Hindlimb muscle (tissue), 1 donor: Measurements from ENCODE around the gene CSNK2A2. TPM values are rescaled to one million over a fixed set of nuclear protein-coding genes. Genes with fewer than 3 reads are reported as not detected.

ENCODE experiments used
- DNase-seq: peaks from one replicate; pipeline ENCODE4 v3.0.0-alpha.2; 2013
- polyA plus RNA-seq: library from polyadenylated mRNA; unstranded; fragments of 120-200 nt; gene quantifications from one replicate; pipeline ENCODE4 v1.2.1, GENCODE V29; 2013; ENCODE audit not compliant: insufficient read length

Gene CSNK2A2
- polyA plus RNA-seq, 1 donor: 85.3 TPM

DNA sequence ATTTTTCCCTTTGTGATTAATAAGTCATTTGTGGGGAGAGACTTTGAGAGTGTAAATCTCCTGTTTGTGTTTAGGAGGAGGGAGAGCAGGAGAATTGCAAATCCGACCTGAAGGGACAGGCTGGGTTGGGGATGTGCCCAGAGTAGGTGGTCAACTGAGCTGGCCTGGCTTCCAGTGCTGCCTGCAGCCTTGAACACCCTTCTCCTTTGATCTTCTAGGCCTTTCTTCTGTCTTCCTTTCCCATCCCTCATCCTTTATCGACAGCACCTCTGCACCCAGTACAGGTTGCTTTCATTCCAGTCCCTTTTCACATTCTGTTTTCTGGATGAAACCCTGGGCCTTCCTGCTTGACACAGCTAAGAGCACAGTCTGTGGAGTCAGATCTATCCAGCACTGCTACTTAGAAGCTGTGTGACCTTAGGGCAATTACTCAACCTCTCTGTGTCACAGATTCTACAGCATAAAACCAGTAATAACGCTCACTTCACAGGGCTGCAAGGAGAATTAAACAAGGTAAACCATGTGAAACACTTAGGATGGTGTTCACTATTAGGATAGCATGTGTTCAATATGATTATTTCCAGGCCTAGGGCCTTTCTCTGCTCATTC lies 1.0 kb upstream of the CSNK2A2 start:
- no peak for DNase-seq

DNA sequence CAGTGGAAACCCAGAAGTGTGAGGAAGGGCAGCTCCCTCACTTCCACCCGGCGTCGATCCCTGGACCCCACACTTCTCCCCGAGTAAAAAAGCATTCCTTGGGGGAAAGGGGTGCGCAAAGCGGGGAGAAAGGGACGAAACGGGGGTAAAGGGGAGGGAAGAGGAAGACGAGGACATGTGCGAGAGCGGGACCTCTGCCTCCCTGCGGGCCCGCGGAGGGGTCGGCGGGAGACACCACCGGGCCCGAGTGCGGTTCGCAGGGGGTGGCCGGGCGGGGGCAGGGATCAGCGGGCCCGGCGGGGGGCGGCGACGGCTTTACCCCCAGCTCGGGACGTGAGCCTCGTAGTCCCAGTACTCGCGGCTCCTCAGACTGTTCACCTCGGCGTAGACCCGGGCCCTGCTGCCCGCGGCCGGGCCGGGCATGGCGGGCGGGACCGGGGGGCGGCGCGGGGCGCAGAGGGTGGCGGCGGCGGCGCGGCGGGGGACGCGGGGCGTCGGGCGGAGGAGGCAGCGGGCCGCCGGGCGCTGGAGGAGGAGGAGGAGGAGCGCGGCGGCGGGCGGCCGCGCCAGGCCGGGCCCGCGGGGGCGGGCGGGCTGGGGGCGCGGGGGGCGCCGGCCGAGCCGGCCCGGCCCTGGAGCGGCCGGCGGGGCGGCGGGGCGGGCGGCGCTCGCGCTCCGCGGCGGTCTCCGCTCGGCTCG lies 443 bp downstream of the CSNK2A2 start:
- DNase-seq: no peak

DNA sequence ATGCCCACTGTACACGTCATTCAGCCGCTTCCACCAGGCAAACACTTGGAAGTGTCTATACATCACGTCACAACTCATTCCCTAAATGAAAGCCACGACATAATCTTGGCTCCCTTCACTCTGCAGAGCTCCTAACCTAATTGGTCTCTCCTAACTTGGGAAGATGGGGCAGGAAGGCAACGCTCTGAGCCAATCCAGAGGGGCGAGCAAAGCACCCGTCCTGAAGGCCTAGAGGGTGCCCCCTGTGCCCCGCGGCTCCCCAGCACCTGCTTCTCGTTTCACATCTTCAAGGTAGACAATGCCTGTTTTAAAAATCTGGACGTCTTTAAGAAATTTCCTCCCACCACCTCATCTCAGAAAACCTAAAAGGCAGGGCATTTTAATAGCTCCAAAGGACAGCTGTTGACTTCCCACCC lies 1.0 kb downstream of the CSNK2A2 start:
- no peak for DNase-seq

DNA sequence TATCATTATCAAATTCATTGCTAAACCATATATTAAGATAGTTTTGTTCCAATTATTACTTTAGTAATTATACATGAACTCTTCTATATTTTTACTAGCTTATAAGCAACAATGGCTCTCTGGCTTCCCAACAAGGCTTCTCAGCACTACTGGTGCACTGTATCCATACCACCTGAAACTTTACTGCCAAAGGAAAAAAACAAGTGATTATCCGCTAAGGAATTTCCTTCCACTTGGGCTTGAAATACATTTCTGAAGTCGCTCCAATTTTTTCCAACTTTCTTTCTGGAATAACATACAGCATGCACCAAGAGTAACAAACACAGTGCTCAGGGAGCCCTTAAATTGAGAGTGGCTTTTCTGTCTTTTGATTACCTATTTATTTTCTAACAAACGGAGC lies 2.1 kb downstream of the CSNK2A2 start:
- no peak for DNase-seq

DNA sequence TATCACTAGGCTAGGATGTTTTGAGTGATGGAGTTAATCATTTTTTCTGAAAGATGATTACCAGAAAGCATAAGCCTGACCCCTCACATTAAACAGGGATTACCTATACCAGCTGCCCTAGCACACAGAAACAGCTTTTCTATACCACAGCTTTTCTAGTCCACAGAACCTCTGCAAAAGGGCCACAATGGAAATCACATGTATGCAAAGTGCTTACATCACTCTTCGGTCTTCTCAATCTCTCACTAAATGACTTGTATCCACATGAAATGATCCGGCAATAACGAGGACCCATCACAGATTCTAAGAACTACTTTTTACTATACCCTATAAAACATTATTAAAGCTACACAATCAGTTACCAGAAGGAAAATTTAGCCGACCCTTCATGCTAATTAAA lies 2.6 kb downstream of the CSNK2A2 start:
- no peak for DNase-seq

DNA sequence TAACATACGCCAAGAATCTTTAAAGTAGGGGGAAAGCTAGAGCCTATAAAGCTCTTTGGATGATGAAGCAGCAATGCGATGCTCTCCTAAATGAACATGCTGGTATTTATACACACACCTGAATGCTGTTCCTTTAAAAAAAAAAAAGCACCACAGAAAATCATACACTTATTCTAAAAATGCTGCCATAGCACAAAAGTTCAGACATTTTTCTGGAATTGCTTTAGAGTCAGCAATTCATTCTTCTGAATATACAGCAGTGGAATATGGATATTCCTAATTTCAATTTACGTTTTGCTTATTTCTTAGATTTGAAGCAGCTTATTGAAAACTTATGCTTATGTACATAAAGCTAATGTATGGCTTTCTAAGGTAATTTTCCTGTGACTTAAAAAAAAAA lies 3.1 kb downstream of the CSNK2A2 start:
- DNase-seq: no peak

DNA sequence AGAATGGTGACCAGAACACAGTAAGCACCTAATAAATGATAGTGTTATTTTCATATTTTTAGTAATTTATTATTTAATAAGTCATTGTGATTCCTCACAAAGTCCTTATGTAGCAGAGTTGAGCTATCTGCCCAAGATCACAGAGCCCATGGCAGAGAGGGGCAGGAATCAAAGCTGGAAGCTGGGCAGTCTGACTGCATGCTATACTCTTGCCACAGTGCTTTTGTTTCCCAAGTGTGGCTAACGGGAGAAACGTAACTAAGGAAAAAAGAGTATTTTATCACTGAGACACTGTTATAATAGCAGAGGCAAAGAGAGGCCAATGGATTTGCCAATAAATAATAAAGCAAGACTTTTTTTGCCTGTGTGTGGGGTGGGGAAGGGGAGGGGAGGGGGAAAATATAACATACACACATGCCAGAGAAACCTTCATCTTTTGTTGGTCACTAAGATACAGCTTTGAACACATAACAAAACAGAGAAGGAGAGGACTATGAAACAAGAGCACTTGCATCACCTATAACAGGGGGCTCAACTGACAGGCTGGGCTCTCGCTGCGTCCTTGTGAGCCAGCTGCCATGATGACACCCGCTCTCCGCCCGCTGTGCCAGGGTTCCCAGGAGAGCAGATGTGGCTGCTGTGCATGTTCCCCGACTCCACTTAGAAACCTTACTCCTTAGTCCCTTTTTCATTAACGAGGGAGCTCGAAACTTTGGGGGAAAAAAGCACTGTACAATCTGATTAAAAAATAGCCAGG lies 10.1 kb downstream of the CSNK2A2 start:
- DNase-seq: no peak

DNA sequence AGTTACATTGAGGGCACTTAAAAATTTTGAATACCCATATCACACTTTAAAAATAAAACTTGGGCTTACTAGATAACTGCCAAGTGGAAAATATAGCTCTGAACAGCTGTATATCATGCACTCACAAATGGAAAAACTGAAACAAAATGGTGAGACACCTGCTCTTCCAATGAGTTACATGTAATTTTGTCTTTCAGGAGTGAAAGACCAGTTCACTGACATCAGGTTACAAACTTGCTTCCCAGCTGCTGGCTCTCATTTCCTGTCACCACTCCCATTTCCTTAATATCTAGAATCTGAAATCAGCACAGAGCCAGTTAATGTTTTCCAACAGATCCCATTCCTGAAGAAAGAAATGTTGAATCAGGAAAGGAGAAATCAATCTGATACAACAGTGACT lies 10.8 kb downstream of the CSNK2A2 start:
- DNase-seq: no peak

DNA sequence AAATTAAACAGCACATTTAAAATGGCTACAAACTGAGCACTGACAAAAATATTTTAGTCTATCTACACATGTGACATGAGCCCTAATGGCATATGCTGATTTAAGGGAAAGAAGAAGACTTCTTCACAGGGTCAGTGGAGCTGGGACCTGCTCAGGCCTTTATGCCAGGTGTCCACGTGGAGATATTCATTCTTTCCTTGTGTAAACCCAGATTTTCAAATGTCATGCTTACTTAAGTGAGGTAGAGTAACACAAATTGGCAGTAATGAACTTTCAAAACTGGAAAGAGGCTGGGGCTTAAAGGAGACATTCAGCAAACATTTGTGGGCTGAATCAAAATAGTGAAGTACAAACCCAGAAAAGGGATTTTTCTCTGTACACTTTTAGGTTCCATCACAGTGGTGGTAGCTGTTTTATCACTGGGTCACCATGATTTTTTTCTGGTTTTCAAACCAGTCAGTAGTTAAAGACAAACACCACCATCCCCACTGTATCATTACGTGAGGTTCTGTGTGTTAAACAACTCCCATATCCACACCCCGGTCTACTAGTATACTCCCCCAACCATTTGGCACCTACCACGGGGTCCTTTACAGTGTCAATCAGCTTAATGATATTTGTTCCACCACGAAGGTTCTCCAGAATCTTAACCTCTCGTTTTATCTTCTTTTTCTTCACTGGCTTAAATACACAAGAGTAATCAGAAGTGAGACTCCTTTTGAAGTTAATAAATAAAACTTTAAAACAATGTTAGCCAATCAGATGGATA lies 11.5 kb downstream of the CSNK2A2 start:
- DNase-seq: no peak

DNA sequence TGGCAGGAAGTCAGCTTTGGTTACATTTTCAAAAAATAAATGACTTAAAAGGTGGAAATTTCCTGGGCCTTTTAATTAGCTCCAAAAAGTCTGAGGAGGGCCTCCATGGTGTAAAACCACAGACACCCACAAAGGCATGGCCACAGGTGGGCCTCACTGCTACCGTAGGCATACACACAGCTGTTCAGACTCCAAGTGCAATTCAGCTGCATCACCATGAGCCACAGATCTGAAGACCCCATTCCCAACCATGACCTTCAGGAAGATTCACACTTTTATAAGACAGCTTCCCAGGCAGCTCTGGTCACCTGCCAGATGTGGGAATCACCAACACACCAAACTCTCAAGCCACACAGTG lies 20.6 kb downstream of the CSNK2A2 start:
- DNase-seq: no peak

DNA sequence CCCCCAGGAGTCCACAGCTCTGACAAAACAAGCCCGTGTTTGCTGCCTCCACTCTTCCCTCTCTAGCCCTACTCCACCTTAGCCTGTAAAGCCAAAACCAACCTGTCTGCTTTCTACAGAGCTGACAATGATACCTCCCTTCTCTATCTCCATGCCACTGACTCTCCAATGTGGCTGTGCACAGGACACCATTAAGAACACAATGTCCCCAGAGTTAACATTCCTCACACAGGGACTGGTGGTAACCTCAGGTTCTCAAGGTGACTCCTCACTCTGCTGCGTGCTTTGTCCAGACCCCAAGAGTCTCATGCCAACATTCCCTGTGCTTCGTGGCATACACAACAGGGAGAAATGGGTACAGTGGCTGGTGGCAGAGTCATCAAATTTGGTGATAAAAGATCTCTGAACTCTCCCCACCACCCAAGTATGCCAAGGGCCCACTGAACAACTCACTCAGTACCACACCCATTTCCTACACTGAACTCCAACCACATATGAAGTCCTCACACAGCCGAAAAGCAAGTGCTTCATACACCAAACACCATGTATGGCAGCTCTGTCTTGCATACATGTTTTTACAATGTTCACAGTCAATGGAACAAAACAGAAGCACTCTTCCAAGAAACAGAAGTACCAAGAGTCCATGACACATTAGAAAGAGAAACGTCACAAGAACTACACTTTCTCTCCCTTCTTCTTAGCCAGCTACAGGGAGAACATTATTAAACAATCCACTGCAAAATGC lies 21.1 kb downstream of the CSNK2A2 start:
- DNase-seq: no peak

DNA sequence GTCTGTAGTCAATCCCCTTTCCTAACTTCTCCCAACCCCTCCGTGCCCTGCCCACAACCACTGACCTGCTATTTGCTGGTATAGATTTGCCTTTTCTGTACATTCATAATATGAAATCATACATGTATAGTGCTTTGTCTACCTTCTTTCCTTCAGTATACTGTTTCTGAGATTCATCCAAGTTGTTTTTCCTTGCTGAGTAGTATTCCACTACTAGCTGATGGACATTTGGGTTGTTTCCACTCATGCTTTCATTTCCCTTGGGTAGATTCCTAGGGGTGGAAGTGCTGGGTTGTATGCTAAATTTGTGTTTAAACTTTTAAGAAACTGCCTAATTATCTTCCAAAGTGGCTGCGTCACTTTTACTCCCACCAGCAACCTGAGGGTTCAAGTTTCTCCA lies 27.7 kb downstream of the CSNK2A2 start:
- no peak for DNase-seq

DNA sequence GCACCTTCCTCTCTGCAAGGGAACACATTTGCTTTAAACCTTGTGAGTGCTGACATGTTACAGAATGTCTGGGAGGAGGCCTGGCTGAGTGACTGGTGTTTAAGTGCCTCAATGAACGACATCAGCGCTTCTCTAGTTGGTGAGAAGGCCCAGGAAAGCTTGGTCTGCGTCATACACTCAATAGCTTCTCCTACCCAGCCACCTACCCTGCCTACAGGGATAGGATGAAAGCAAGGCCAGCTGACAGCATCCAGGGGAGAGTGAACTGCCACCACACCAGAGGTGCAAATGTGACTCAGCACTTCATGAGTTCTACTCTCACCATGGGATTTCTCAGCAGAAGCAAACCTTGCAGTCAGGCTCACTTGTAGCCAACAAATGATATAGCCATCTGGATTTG lies 37.1 kb downstream of the CSNK2A2 start:
- no peak for DNase-seq

DNA sequence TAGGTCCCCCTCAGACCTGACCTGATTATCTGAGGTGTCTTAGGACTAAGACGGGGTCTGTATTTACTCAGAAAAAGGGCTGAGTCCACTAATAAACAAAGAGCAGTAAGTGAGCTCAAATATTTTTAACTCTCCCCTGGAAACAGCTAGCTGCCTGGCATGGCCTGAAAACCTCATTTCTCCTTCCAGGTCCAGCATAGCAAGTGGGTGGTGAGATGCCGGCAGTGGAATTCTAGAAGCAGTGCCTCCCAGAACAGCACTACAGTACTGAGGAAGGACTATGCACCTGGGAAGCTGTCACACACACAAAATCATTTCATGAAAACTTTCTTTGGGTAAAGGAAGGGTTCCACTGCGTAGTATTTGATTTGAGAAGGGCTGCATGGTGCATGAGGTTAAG lies 39.2 kb downstream of the CSNK2A2 start:
- DNase-seq: no peak

DNA sequence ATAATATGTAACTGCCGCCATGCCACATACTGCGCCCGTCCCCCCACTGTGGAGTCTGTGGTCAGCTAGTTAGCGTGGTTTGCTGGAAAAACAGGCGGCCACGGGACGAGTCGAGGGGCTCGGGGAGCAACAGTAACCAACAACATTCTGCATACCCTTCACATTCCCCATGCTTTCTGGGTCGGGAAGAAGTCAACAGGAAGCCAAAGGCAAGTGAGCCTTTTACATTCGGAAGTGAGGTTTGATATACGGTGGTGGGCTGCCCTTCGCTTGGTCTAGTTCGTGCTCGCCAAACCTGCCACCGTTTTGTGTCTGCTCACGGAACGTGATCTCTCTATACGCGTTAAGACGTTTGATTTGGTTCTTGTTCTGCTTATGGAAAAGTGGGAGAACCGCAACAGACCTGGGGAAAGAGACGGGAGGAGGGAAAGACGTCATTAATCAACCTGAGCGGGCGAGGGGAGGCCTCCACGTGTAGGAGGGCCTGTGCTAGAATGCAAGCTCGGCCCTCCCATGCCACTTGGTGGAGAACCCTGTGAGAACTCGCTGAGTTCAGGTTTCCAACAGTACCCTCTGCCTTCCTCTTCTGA lies 39.9 kb downstream of the CSNK2A2 start:
- no peak for DNase-seq

DNA sequence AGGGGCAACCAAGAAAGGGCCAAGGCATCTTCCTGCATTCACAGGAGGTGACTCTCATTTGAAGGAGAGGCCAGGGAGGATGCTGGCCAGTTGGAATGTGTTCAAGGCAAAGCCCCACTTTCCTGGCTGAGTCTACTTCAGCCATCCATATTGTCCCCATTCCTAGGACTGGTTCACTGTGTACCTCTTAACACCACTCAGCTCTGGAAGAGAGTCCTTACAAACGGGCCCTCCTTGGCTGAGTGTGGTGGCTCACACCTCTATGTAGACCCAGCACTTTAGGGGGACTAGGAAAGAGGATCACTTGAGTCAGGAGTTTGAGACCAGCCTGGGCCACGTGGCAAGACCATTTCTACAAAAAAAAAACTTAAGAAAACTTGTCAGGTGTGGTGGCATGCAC lies 40.7 kb downstream of the CSNK2A2 start:
- DNase-seq: no peak

DNA sequence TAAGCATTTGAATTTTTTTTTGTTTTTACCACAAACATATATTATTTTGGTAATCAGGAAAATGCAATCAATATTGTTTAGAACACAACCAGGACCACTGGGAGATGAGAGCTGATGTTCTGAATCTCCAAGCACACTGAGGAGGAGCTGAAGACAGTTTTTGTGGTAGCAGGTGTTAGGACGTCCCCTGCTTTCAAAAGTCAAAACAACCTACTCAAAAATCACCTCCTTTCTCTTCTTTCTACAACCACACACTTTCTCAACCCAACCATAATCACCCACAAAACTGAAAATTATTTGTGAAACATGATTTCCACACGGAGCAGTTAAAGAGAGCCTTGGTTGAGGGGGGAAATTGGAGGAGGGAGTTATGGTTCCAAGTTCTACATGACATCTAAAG lies 42.1 kb downstream of the CSNK2A2 start:
- DNase-seq: no peak

DNA sequence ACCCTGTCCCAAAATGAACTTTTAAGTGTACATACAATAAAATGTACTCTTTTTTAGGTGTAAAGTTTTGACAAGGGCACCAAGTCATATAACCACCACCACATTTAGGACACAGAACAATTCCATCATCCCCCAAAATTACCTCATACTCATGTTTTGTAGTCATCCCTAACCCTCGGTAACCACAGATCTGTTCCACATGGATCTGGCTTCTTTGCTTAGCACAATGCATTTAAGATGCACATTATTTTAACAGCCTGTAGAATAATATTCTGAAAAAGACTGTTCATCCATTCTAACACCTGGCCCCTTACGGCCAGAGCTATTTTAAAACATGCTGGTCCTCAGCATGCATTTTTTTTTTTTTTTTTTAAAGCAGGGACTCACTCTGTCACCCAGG lies 43.6 kb downstream of the CSNK2A2 start:
- DNase-seq: no peak

DNA sequence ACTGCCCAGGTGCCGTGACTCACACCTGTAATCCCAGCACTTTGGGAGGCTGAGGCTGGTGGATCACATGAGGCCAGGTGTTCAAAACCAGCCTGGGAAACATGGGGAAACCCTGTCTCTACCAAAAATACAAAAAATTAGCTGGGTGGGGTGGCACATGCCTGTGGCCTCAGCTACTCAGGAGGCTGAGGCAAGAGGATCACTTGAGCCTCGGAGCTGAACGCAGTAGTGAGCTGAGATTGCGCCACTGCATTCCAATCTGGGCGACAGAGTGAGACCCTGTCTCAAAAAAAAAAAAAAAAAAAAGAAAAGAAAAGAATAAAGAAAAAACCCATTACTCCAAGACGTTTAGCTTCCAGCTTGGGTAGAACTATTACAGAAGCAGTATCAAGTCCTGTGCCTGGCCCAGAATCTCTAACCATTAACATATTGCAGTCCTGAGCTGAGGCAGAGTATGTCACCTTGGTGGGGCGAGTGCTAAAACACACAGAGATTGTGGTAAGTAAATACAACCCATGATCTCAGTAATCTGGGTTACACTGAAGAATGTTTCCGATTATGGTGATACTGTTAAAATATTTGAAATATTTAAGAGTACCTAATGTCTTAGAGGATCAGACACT lies 45.5 kb downstream of the CSNK2A2 start:
- no peak for DNase-seq

DNA sequence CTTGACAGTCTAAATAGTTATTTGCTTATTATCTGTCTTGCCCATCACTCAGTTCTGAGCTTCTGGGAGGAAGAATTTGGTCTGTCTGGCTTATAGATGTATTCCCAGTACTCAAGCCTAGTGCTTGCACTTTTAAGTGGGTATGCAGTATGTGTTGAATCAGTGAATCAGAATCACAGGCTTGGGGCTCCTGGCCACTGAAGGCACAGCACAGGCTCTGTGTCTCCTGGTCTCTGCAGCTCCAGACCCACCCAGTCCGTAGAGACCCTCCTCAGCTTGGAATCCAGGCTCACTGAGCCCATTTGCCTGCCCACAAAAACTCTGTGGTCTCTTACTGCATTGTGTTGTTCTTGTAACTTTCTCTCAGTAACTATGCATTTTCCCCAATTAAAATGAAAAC lies 49.4 kb downstream of the CSNK2A2 start:
- no peak for DNase-seq

DNA sequence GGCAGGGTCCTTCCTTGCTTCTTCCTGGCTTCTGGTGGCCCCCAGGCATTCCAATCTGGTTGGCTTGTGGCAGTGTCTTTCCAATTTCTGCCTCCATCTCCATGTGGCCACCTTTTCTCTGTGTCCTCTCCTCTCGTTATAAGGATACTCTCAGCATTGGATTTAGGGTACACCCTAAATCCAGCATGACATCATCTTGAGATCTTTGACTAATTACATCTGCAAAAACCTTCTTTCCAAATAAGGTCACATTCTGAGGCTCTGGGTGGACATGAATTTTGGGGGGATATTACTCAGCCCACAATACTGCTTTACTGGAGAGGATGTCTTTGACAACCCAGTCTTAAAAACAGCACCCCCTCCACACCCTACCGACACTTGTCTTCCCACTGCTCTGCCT lies 49.8 kb downstream of the CSNK2A2 start:
- no peak for DNase-seq

DNA sequence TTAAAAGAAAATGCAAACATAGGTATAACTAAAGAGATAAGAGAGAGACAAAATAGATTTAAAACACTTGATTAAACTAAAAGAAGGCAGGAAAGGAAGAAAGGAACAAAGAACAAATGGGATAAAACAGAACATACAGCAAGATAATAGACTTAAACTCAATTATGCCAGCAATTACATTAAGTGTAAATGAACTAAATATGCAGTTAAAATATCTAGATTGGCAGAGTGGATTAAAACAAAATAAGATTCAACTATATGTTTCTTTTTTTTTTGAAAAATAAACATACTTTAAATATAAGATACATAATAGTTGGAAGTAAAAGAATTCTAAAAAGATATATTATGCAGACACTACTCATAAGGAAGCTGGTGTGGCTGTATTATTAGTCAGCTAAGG lies 59.1 kb downstream of the CSNK2A2 start:
- no peak for DNase-seq
